GM19397 (cell line): ENCODE data around the gene KRT36.

Experiments used
- ATAC-seq: cut with Tn5 transposase; IDR thresholded peaks from one replicate; pipeline ENCODE4 v1.9.1; 2021; ENCODE audit warnings: mild to moderate bottlenecking, moderate library complexity; ENCODE audit not compliant: unreplicated experiment

Gene KRT36

DNA sequence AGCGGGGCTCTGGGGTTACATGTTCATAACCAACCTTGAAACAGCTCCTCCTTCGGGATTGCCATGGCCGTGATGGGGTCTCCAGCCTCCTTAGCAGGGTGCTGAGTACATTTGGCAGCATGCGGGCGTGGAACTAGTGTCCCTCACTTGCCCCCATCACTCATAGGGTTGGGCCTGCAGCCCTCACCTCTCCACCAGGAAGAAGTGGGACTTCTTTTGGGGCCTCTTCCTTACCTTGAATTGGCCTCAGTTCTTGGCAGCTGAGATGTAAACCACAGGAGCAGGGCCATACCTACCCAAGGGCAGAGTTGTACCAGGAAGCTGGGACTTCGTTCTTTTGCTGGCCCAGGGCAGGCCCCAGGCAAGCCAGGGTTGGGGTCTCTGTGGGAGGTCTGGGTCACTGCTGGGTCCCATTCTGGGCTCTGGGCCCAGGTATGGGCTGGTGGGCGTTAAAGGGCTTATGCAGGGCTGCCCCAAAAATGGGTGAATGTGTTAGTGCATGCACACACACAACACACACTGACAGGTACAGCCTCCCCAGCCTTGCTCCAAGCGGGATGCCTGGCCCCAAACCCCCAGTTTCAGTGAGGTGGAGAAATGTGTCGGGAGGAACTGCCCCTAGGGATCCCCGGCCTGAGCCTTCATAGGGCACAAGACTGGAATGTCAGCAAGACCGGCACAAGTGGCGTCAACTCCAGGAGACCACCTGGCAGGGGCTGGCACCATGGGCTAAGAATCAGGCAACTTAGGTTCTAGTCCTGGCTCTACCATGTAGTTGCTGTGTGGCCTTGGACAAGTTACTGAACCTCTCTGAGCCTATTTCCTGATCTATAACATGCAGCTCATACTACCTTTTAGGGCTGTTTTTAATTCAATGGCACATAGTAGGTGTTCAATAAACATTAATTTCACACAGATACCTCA, 32.9 kb upstream of the KRT36 start:
- ATAC-seq = no peak

DNA sequence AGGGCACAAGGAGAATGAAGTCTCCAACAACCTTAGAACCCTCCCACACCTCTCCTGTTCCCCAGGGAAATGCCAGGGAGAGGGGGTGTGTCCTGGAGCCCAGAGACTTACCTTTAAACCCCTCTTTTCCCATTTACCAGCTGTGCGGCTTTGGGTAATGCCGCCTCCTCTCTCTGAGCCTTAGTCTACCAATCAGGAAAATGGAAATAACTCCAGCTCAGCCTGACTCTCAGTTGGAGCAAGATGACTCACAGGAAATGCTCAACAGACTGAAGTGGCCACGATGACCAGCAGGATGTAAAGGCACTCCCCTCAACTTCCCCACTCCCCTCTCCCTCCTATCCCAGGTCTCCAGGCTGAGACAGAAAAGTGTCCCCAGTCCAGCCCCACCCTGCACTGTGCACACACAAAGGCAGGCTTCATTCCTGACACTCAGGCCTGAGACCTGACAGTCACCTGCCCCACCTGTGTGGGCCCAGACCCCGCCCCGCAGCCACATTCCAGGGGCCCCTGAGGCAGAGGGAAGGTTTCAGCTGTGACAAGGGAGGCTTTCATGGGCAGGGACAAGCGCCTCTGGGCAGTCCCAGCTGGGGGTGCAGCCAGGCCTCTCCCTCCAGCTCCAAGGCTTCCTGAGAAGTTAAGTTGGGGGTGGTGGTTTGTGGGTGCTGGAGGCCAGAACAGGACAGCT, 32.0 kb upstream of the KRT36 start:
- ATAC-seq = no peak

GRCh38 chr17:41520821-41521521, 31.3 kb upstream of the KRT36 start:
- ATAC-seq = no peak

DNA sequence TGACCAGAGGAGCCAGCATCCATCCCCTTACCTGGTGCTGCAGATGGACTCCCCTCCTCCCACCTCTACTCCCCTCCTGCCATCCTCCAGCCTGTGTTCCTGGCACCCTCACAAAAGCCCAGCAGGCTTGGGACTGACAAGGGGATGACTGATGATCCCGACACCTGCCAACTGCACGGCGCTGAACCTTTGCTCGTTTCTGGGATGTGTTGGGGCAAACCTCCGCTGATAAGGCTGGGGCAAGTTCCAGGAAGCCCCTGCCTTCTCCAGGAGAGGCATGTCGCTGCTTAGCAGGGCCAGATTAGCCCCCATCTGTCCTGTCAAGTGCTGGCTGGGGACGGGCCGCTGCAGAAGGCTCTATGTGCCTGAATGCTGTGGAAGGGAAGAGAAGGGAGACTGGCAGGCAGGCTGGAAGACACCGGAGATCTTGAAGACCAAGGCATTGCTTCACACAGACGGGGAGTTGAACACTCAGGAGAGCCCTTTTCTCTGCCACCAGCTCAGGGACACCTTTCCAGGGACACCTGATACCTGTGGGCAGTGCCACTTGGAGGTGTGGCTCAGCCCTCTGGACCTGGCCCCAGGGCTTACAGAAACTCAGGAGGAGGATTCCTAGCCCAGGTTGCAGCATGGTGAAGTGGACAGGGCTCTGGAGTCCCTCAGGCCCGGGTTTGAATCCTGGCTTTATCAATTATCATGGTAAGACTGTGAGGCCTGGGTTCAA, 30.0 kb upstream of the KRT36 start:
- no peak for ATAC-seq

GRCh38 chr17:41518789-41519449, 29.2 kb upstream of the KRT36 start, which contains the start of gene KRT15:
TSS of gene KRT15 (minus strand) at chr17:41518890. CDS start at chr17:41518827, 63 bp downstream.
- no peak for ATAC-seq

DNA sequence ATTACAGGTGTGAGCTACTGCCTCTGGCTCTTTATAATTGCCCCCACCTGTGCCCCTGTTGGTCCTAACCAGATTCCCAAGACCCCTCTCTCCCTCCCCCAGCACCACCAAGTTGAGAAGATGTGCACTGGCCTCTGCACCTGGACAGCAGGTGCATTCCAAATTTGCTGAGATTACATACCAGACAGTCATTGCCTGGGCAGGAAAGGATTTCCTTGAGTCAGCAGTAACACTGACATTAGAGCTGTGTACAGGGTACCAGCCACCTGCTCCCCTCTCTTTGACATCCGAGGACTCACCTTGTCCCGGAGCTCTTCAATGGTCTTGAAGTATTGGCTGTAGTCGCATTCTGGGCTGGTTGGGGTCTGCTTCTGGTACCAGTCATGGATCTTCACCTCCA, 28.3 kb upstream of the KRT36 start:
- ATAC-seq = no peak

DNA sequence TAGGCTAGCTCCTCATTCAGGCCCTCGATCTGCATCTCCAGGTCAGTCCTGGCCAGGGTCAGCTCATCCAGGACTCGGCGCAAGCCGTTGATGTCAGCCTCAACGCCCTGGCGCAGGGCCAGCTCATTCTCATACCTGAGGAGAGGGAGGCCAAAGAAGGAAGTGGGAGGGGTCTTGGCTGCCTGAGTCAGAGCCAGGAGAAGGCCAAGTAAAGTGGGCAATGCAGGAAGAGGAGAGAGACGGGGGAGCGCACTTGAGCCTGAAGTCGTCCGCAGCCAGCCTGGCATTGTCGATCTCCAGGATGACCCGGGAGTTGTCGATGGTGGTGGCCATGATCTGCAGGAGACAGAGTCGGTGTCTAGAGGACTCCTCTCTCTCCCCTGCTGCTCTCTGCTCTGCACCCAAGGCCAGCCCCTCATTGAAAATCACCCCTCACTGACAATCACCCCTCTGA, 27.1 kb upstream of the KRT36 start:
- no peak for ATAC-seq

DNA sequence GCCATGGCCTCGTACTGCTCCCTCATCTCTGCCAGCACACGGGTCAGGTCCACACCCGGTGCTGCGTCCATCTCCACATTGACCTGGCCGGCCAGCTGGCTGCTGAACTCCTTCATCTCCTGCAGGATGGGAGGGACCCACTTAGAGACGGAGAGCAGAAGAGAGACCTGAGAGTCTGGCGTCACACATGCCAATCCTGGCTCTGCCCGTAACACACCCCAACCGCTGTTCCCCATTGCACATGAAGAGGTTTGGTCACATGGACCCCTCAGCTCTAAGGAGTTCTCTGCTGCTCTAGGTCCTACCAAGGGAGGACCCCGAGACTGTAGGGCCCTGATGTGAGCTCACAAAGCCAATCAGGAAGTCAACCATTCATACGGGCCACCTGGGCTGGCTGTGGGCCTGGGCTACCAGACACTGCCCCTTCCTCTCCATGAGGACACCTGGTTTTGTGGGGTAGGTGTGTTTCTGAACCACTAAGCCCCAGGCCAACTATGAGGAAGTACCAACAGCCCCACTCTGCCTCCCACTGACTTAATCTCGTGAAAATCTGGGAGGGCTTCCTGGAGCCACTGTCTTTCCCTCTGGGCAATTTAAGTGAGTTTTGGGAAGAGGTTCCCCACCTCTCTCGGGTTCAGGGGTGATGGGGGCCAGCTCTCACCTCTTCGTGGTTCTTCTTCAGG, 26.6 kb upstream of the KRT36 start:
- ATAC-seq = no peak

DNA sequence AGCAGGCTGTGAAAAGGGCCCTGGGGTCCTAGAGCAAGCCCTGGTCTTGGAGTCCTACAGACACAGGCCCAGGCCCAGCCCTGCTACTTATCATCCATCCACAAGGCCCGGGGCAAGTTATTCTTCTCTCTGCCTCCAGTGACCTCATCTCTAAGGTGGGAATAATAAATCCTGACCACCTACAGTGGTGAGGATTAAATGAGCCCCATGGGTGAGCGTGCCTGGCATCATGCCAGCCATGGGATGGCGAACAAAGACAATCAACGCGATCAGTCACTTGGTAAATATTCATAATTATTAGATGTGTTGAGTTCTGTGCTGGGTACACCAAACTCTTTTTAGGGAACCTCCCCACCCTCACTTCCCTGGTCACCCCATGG, 23.4 kb upstream of the KRT36 start:
- no peak for ATAC-seq

GRCh38 chr17:41512546-41513167, 22.9 kb upstream of the KRT36 start:
- ATAC-seq = no peak

DNA sequence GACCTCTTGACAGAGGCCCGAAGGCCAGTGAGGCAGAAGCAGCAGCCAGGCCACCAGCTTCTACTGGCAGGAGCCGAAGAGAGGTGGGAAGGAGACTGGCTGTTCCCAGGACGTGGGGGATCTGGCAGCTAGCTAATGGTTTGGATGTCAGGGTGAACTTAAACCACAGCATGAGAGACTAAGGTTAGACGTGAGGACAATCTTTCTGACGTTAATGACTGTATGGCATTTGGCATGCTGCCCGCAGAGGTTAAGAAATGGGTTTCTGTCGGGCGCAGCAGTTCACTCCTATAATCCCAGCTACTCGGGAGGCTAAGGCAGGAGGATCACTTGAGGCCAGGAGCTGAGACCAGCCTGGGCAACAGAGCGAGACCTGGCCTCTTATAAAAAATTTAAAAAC, 22.0 kb upstream of the KRT36 start:
- ATAC-seq = no peak

- ATAC-seq = no peak
Observed at GRCh38 chr17:41511116-41511515, 21.4 kb upstream of the KRT36 start.

GRCh38 chr17:41510251-41511065, 20.7 kb upstream of the KRT36 start:
- no peak for ATAC-seq

DNA sequence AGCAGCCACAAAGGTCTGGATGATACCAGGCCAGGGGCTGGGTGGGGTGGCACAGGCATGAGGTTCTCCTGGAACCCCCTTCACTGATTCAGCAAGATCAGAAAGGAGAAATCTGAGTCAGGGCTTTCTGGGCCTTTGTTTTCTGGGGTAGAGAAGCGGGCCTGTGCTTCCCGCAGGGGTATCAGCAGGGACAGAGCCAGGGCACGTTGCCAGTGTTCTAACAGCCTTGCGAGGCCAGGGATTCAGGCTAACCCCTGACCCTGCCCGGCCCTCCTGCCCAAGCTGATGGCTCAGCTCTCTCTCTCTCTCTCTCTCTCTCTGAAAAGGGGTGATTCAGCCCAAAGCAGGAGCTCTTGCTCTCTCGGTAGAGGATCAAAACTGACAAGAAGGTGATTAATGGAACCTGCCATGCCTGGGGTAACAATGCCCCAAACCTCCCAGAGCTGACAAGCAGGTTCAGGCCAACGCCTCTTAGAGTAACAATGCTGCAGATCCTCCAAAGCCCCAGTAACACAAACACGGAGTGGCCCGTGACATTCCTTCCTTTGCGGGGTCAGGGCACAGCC, 17.7 kb upstream of the KRT36 start:
- ATAC-seq = no peak

DNA sequence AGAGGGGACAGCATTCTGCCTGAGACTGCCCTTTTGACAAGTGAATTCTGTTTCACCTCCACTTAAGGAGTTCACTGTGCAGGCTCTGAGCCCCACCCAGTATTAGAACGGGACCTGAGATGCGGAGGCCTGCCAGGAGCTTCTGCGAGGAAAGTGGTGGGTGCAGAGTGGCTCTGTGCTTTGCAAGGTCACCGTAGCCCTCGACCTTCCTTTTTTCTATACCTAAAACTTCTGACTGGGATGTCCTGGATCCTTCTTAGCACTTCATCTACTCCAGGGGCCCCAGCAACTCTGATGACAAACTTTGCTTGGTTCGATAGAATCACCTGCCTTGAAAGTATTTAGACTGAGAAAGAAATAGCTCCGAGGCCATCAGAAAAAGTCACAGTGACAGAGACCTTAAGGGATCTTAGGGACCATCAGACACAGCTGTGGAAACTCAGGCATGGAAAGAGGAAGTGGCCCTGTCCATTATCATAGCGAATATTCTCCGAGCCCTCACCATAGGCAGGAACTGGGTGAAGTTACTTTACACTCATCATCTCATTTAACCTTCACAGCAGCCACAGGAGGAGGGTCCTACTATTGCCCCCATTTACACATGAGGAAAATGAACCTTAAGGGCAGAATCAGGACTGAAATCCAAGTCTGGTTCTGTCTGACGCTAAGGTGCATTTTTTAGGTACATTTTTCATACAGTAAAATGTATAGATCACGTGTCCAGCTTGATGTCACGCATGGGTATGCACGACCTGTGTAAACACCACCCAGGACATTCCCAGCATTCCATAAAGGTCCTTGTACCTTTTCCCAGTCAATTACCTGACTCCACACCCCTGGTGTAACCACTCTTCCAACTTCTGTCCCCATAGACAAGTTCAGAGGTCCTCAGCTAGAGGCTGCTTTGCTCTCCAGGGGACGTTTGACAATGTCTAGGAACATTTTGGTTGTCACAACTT, 16.4 kb upstream of the KRT36 start:
- no peak for ATAC-seq

- no peak for ATAC-seq
Observed at GRCh38 chr17:41505007-41505808, 15.5 kb upstream of the KRT36 start, which contains the start of gene KRT13. TSS of gene KRT13 (minus strand) at chr17:41505612. CDS start at chr17:41505550, 62 bp downstream.
